ENCODE data around the gene CLEC4A.

DNA sequence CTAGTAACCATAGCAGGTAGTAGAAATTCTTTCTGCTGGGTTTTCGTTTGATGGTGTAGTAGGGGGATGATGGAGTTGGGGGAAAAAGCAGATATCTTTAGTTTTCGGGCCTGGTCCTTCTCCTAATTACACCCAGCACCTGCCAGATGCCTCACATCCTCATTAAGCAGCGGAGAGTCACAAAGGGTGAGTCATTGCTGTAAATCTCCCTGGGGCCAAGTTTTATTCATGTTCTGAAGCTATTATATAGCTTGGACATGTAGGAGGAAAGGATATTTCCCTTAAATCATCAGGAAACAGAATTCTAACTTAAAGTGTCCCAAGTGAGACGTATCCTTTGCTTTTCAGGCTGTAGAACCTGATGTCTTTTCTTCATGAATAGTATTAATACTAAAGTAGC, 46.2 kb upstream of the CLEC4A start:
- TF ChIP-seq CHD2 (IDR thresholded peaks at IDR 0.05; ENCODE audit: borderline replicate concordance, low read depth, low read length): no peak
- TF ChIP-seq, protein P1, sequence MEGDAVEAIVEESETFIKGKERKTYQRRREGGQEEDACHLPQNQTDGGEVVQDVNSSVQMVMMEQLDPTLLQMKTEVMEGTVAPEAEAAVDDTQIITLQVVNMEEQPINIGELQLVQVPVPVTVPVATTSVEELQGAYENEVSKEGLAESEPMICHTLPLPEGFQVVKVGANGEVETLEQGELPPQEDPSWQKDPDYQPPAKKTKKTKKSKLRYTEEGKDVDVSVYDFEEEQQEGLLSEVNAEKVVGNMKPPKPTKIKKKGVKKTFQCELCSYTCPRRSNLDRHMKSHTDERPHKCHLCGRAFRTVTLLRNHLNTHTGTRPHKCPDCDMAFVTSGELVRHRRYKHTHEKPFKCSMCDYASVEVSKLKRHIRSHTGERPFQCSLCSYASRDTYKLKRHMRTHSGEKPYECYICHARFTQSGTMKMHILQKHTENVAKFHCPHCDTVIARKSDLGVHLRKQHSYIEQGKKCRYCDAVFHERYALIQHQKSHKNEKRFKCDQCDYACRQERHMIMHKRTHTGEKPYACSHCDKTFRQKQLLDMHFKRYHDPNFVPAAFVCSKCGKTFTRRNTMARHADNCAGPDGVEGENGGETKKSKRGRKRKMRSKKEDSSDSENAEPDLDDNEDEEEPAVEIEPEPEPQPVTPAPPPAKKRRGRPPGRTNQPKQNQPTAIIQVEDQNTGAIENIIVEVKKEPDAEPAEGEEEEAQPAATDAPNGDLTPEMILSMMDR (IDR thresholded peaks at IDR 0.05 in 2 of 3, conservative IDR thresholded peaks at IDR 0.05 in 1 of 3; ENCODE audit: control insufficient read depth in 2 of 3, extremely low read depth in 1 of 3, insufficient read depth in 1 of 3, low read depth in 3 of 3, low read length in 3 of 3): no peak
- no peak for TF ChIP-seq NFYB (IDR thresholded peaks at IDR 0.05; ENCODE audit: insufficient read depth, low read depth, low read length)
- no peak for TF ChIP-seq CEBPB (IDR thresholded peaks at IDR 0.05; ENCODE audit: borderline replicate concordance in 1 of 2, low read depth in 2 of 2, low read length in 2 of 2)
- no peak for TF ChIP-seq CREB1 (IDR thresholded peaks at IDR 0.05; ENCODE audit: low read depth)
